GF-D8 (cell line): Measurements from ENCODE around the gene CIART.
"Not testable (repeated sequence)": the region's sequence is repeated elsewhere in the genome, so short reads cannot be mapped to it uniquely, and the experiment has no call there.

Experiments
- DNase-seq: peaks from one replicate; lab custom pipeline; 2025; lab: John Stamatoyannopoulos, UW

CIART gene, protein sequence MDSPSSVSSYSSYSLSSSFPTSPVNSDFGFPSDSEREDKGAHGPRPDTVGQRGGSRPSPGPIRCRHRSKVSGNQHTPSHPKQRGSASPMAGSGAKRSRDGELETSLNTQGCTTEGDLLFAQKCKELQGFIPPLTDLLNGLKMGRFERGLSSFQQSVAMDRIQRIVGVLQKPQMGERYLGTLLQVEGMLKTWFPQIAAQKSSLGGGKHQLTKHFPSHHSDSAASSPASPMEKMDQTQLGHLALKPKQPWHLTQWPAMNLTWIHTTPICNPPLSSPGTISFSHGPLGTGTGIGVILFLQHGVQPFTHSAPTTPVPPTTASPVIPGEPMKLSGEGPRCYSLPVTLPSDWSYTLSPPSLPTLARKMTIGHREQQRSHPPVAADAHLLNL

DNA sequence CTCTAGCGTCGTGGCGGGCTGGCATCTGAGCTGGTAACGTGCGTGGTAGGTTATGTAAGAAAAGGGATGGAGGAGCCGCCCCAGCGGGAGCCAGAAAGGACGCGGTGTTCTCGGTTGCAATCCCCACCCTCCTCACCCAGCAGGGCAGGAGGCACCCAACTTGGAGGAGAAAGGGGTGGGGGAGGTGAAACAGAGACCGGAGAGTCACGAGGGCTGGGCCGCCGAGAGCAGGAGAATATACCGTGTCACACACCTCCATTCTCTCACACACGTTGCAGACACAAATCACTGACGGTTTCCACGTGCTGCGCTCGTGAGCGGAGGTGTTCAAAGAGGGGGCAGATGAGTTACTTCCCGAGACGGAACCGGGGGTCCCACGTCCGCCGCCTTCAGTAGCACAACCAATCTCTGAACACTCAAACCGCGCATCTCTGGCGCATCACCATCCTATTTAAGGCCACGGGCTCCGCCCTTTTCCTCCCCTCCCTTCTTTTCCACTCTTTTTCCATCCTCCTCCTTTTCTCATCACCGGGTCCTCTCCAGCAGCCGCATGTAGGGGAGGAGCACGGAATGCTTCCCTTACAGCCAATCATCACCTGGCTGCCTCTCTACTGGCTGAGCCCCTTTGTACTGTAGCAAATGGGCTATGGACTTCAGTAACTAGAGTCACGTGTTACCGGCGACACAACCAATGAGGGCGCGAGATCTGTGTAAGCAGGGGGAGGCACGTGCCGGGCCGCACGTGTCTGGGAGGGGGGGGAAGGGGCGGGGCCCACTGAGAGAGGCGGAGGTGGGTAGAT lies at the start of gene CIART:
CIART (plus strand) TSS at position 797 of the 800 bp plus-strand sequence. CDS start 714 bp downstream, outside the sequence.
- peak; percentile 98 for DNase-seq

DNA sequence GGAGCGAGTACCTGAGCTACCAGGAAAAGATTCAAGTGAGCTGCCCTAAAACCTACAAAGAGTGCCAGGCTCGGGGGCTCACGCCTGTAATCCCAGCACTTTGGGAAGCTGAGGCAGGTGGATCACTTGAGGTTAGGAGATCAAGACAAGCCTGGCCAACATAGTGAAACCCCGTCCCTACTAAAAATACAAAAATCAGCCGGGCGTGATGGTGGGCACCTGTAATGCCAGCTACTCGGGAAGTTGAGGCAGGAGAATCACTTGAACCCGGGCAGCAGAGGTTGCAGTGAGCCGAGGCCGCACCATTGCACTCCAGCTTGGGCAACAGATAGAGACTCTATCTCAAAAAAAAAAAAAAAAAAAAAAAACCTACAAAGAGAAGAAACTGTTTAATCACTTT lies 49.4 kb upstream of the CIART start:
- not testable (repeated sequence) for DNase-seq

DNA sequence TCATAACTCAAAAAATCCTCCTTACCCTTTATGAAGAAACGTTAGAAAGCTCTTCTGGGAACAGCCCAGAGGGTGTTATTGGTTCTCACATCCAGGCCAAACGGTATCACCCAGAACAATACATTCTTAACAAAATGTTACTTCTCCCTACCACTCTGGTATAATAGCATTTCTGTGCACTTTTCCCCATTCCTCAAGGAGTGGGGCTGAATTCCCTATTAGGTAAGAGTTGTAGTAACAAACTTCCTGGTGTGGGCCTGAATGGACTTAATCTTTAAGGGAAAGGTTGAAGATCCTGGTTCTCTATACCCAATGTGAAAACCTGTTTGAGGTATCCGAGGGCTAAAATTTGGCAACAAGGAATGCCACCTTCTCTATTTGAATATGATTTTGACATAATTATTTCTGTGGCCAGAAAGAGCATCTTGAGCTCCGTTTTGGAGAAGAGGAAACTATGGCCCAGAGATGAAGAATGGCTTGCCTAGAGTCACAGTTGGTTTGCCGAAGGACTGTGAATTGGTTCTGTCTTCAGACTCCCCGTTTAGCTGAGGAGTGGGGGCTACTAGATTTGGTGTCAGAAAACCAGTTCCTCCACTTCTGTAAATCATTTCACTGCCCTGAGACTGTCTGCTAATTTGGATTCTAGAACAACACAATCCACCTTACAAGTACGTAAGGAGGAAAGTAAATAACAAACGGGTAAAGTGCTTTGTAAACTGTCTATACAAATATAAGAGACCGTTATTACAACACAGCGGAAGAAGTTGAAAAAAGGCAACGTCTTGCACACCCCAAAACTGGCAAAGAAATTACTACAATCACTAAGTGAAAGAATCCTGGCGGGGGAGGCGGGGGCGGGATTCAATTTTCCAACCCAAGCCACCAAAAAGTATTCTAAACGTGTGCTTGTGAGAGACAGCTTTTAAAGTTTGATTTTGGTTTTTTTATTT lies 48.7 kb upstream of the CIART start:
- DNase-seq: peak; percentile 59

DNA sequence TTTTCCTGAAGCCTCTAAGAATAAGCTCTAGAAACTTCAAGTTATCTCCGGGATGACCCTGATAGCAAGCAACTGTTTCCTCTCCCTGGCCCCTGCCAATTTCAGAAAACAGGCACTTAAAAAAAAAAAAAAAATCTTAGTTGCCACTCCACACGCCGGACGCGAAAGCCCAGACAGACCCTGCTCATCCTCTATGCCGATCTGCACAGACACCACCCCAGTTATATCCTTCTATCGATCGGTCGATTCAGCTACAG lies 48.1 kb upstream of the CIART start:
- DNase-seq: no peak

DNA sequence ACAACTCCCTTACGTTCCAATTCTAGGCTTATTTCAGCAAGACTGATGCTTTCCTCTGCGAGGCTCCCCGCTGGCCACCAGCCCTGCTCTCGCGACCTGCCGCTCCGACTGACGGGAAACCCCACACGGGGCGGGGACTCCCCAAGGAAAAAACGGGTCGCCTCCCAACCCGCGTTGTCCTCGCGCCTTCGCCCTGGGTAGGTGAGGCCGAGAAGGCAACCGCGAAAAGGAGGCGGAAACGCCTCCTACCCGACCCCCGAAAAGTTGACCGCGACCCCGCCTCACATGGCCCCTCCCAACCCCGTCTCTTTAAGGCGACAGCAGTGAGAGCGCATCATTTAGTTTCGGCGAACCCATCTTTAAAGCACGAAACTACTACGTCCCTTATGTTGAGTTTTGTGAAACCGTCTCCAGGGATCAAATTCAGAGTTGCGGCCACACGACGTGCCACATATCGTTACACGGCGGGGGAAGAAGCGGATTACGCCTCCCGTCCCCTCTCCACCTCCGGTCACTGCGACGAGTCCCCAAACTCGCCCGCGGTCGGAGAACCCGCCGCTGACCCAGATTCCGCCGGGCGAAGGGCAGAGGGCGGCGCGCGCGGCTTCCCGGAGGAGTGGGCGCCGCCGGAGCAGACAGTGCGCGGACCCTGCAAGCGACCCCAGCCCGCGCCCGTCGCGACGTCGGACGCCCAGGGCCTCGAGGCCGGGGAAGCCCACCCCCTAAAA lies 47.6 kb upstream of the CIART start:
- peak; percentile 60 for DNase-seq

DNA sequence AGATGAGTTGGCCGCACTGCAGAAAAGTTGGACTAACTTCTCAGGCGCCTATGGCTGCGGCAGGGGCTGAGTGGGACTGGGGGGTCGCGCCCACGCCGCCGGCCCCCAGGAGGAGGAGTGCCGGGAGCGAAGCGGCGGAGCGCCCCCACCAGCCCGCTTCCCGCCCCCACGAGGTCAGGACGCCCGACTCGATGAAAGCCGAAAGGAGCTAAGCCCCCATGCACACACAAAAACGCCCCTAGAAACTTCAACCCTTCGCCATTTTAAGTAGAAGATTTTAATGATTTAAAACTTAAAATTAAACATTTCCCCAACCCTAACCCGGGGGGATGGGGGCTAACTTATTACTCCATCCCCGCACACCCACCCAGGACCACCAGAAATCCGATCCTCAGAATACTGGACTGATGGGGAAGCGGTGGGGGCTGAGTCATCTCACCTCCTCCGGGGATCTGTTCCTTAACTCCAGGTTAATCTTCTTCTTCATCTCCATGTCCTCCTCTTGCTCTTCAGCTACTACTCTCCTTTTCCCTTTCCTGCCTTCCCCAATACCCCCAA lies 47.0 kb upstream of the CIART start:
- DNase-seq: no peak

DNA sequence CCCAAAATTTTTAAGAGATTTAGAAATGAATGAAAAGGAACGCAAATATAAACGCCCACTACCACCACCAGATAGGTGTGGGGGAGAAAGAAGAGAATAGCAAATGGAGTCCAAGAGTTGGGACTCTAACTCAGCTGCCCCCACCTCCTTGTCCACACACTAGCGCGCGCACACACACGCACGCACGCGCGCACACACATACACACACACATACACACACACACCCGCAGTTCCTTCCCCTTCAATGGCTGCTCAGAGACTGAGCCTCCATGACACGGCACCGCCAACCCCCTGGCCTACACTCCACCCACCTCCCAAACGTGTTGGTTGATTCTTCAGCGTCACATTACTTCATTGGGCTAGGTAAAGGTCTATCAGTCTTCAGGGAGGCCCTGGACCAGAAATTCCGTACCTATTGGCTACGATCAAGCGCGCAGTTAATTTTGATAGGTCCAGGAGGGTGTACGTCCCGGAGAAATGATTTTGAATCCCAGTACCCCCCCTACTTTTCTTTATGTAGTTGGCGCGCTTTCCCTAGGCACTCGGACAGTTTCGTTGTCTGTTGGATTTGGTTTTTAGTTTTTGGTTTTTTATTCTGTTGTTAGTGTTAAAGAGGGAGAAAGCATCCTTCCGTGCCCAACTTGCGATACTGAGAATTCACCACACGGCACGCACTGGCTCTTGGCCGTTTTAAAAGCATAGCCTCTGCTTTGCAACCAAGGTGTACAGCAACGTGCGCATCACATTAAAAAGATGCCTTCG lies 46.3 kb upstream of the CIART start, which contains the start of gene ANP32E:
ANP32E (minus strand) TSS at position 261 of the 762 bp plus-strand sequence. CDS start 326 bp downstream, outside the sequence.
- DNase-seq: peak; percentile 99

DNA sequence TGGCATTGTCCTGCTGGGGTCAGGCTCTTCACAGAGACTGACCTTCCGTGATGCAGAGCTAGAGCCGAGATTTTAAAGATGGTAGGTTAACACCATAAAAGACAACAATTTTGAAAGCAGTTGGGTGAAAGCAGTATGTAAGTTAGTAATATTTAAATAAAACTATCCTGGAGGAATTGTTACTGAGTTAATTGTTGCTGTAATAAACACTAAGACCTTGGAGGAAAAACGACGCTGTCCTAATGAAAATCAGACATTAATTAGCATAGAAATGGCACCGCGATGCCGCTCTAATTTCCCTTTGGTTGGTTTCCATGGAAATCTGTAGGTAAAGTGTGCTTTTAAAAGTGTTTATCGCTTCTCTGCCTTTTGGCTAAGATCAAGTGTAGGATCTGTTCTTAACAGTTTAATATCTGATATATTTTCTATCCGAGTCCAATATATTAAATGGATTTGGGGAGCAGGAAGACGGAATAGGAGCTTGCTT lies 45.7 kb upstream of the CIART start:
- DNase-seq: no peak

DNA sequence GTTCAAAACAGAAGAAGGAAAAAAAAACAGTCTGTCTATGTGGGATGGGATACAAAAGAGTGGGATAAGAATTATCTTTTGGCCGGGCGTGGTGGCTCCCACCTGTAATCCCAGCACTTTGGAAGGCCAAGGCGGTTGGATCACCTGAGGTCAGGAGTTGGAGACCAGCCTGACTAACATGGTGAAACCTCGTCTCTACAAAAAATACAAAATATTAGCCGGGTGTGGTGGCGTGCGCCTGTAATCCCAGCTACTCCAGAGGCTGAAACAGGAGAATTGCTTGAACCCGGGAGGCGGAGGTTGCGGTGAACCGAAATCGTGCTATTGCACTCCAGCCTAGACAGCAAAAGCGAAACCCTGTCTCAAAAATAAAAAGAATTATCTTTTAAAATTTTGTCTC lies 45.2 kb upstream of the CIART start:
- DNase-seq: not testable (repeated sequence)

DNA sequence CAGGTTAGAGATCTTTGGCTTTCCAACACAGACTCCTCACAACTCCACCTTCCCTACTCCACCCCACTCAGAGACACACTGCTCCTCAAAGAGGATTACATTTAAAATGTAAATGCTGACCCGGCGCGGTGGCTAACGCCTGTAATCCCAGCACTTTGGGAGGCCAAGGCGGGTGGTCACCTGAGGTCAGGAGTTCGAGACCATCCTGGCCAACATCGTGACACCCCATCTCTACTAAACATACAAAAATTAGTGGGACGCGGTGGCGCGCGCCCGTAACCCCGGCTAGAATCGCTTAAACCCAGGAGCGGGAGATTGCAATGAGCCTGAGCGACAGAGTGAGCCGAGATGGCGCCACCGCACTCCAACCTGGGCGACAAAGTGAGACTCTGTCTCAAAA lies 44.6 kb upstream of the CIART start:
- DNase-seq: no peak

DNA sequence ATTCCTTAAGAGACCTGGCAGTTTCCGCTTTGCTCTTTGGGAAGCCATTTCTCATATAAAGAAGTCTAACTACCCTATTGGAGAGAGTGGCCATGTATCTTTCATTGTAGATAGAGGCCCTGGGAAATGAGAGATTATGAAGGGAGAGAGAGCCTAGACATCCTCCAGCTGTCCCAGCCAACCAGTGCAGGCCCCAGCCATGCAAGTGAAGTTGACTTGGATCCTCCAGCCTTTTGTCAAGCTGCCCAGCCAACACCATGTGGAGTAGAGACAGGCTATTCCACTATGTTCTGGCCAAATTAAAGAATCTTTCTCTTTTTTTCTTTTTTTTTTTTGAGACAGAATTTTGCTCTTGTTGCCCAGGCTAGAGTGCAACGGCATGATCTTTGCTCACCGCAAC lies 39.4 kb upstream of the CIART start:
- no peak for DNase-seq

DNA sequence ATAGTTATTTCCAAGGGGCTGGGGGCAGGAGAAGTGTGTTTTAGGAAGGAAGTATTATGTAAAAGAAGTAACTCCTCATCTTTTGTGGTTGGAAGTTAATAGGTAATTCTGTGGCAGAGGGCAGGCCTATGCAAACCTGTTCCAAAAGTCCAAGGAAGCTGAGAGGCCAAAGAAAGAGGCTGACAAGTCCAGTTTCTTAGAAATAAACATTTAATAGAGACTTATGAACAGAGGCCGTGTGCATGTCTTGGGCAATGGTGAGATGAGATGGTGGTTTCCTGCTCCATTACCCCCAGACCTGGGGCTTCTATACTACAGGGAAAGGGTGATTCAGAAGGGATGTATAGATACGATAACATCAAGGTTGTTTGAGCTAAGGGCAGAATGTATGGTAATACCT lies 32.4 kb upstream of the CIART start:
- peak; percentile 65 for DNase-seq

DNA sequence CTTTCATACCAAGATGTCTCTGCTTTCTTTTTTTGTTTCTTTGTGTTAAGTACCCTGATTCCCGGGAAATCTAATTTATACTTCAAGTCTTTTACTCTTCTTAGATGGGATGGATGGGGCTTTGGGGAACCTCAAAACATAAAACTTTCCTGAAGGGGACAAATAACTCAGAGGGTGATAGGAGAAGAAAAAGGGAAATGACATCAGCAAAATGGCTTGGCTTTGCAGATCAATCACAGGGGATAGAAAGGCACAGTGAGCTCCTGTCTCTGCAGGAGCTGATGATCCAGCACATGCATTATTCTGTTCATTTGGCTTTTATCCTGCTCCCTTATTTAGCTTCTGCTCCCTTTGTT lies 26.2 kb upstream of the CIART start:
- no peak for DNase-seq

DNA sequence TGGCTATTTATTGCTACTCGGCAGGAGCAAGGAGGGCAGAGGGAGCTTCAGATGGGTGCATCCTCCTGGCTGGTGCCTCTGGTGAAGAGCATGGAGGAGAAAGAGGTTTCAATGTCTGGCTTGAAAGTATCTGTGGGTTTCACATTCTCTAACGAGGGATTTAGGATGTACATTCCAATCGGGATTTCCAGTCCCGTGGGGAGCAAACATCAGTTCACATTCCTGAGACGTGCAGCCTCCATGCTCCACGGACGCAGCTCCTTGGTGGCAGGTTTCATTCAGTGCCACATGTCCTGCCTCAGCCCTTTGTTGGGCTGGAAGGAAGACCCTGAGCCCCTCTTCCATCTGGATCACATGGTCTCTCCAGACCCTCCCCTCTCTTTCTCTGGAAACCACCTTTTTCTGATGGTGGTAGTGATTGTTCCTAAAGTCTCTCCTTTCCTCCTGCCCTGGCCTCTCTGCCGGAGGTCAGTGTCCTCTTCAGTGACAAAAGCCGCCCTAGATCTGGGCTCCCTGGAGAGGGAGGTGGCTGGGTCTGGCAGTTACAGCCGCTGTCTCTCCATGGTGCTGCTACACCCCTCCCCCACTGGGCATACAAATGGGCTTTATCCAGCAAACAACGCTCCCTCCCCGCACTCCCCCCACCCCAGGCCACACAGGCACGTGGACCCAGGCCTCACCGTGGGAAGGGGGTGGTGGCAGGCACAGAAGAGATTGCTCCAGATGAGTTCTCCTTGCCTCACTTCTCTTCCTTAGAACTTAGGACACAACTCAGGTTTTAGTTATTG lies 25.6 kb upstream of the CIART start:
- no peak for DNase-seq

DNA sequence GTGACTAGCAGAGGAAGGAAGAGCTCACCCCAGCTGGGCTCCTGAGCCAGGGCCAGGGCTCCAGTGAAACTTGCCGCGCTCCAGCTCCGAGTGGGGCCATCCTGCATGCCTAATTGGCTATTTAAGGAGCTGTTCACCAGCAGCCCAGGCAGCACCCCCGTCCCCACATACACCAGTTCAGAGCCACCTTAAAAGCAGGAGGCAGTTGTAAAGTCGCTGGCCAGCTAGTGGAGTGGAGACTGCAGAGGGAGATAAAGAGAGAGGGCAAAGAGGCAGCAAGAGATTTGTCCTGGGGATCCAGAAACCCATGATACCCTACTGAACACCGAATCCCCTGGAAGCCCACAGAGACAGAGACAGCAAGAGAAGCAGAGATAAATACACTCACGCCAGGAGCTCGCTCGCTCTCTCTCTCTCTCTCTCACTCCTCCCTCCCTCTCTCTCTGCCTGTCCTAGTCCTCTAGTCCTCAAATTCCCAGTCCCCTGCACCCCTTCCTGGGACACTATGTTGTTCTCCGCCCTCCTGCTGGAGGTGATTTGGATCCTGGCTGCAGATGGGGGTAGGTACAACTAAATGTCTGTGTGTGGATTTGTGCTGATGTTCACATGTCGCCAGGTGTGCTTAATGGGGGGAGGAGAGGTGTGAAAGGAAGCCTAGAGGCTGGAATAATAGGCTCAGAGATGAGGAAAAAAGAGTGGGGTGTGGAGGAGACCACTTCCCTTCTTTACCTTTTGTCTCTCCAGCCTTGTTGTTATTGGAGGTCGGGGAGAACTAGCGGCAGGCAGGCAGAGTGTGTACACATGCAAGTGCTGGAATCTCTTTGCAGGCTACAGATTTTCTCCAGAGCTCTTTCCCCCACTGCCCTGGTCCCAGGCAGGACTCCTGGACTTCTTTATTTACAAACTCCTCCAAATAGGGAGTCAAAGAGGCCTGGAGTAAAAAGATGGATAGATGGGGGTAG lies 24.4 kb upstream of the CIART start, which contains the start of gene CA14:
CA14 (plus strand) TSS at position 151 of the 962 bp plus-strand sequence; CDS start at position 506, 355 bp downstream.
- no peak for DNase-seq

DNA sequence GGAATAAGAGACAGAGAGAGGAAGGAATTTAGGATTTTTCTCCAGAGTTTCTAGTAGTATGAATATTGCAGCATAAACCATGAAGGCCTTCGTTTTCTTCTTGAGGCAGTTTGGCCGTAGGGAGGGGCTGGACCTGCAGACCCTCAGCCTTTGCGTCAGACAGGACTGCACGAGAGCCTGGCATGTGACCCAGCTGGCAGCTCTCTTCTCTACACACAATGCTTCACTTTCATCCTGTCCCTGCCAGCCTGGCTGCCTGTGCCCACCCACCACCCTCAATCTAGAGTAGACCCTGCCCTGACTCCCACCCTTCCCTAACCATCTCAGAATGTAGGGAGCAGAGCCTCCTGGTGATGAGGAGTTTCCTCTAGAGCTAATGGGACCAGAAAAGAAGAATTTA lies 23.1 kb upstream of the CIART start:
- DNase-seq: no peak

DNA sequence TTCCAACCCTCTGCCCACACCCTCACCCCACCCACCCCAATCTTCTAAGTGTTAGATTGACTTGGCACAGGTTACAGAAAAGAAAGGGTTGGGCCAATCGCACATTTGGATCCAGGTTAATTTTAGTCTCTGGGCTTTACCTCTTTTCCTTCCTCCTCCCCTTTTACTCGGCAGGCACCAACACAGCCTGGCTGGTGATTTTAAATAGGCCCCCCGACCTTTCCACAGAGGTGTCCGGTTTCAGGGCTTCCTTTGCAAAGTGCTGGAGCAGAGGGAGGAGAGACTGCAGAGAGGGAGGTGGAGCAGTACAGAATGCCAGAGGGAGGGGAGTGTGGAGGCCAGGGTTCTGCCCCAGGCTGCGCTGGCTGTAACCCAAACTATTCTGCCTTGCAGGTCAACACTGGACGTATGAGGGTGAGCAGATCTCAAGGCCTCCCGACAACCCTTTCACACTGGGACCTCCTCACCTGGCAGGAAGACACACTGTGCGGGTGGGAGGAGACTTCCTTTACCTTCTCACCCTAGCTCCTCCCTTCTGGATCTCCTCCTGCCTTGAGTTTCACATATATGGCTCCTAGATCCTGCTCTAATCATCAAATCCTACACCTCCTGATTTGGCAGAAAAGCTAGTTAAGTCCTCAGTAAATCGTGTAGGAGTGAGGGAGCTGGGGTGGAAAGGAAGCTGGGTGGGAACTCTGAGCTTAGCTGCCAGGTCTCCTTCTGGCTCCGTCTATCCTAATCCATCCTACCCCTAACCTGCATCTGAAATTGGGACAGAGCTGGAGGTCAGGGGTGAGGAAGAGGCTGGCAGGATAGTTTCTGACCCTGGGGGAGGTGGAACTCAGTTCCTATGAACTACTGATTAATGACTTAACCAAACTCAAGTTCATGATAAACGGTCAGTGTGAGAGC lies 22.3 kb upstream of the CIART start:
- DNase-seq: no peak
